ENCODE results near the gene ZNF462.

- no peak for TF ChIP-seq POLR2A (IDR thresholded peaks at IDR 0.05)
- no peak for TF ChIP-seq CTCF (IDR thresholded peaks at IDR 0.05 in 4 of 5, conservative IDR thresholded peaks at IDR 0.05 in 1 of 5)
These were observed 120.4 kb downstream of the ZNF462 start for GRCh38 chr9:106983346-106983745.

All from gastrocnemius medialis (tissue), 4 donors.